ENCODE data around the gene PGLYRP3.

DNA sequence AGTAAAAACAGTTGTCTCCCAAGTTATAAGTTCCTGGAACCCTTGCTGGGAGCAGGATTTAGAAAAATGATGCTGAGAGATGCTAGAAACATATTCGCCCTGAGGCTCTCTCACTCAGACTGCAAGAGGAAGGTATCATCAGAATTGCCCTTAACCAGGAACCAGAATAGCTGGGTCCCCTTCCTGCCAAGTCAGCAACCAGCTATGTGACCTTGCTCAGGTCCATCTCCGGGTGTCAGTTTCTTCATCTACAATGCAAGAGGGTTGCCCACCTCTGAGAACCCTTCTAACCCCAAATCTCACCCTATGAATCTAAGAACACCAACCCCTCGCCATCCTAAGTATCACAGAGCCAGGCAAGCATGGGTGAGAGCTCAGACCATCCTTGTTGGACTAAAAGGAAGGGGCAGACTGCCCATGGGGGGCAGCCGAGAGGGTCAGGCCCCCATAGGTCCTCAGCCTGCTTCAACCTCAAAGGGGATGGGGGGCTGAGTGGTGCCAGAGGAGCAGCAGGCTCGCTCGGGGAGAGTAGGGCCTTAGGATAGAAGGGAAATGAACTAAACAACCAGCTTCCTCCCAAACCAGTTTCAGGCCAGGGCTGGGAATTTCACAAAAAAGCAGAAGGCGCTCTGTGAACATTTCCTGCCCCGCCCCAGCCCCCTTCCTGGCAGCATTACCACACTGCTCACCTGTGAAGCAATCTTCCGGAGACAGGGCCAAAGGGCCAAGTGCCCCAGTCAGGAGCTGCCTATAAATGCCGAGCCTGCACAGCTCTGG is 44.5 kb upstream of the PGLYRP3 start:
- TF ChIP-seq, protein P1, sequence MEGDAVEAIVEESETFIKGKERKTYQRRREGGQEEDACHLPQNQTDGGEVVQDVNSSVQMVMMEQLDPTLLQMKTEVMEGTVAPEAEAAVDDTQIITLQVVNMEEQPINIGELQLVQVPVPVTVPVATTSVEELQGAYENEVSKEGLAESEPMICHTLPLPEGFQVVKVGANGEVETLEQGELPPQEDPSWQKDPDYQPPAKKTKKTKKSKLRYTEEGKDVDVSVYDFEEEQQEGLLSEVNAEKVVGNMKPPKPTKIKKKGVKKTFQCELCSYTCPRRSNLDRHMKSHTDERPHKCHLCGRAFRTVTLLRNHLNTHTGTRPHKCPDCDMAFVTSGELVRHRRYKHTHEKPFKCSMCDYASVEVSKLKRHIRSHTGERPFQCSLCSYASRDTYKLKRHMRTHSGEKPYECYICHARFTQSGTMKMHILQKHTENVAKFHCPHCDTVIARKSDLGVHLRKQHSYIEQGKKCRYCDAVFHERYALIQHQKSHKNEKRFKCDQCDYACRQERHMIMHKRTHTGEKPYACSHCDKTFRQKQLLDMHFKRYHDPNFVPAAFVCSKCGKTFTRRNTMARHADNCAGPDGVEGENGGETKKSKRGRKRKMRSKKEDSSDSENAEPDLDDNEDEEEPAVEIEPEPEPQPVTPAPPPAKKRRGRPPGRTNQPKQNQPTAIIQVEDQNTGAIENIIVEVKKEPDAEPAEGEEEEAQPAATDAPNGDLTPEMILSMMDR (IDR thresholded peaks at IDR 0.05) = no peak
- peak in 1 of 4 donors; percentile 79 for TF ChIP-seq POLR2A (IDR thresholded peaks at IDR 0.05)

Measured in upper lobe of left lung (tissue), 4 donors.